C4-2B (cell line): ENCODE results near the gene HOXC6.

Source experiments
- H3K27ac ChIP-seq: fragments of 450-650 bp; 2 replicates; pipeline ENCODE4 v1.5.1; 2017
- ZFX ChIP-seq: fragments of 450-650 bp; IDR thresholded peaks from 2 replicates; pipeline ENCODE4 v1.6.1; 2017
- TF ChIP-seq, protein P1 (sequence below): fragments of 450-650 bp; conservative IDR thresholded peaks from 2 replicates; pipeline ENCODE4 v1.5.1; 2017; ENCODE audit warnings: mild to moderate bottlenecking

The HOXC6 gene

DNA sequence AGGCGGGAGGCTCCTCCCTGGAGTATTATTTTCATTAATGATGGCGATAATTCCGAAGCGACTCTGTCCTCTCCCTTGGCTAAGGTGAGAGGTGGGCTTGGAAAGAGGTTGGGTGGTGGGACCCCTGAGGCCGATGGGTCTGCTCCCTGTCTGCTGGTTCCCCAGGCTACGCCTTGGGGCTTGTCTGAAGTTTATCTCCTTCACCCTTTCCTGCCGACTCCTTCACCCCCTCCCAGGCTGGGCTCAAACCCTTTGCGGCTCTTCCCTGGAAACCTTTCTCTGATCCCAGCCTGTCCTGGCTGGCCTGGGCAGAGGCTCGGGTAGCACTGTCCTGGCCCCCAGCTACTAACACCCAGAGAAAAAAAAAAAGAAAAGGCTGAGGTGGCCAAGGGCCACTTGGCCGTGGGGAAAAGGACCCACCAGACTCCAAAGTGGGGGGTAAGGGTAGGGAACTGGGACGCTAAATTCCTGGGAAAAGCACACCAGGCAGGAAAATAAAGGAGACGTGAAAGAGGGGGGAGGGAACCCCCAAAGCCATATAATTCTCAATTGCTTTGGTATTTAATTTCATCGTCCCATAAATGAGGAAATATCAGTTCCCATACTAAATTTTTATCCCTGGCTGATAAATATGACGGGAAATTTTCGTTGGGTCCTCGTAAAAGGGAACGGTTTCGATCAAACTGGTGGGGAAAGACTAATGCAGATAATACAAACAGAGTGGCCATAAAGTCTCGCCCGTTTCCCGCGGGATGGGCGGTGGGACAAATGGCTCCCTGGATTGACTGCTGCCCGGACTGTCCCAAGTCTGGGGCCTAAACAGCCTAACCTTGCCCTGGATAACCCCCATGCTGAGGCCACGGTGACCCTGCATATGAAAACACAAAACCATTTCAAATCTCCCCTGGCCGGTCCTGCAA lies 45.3 kb upstream of the HOXC6 start:
- no peak overlapping the region; the same call in 1 of the 2 replicates for H3K27ac ChIP-seq
- TF ChIP-seq, protein P1, sequence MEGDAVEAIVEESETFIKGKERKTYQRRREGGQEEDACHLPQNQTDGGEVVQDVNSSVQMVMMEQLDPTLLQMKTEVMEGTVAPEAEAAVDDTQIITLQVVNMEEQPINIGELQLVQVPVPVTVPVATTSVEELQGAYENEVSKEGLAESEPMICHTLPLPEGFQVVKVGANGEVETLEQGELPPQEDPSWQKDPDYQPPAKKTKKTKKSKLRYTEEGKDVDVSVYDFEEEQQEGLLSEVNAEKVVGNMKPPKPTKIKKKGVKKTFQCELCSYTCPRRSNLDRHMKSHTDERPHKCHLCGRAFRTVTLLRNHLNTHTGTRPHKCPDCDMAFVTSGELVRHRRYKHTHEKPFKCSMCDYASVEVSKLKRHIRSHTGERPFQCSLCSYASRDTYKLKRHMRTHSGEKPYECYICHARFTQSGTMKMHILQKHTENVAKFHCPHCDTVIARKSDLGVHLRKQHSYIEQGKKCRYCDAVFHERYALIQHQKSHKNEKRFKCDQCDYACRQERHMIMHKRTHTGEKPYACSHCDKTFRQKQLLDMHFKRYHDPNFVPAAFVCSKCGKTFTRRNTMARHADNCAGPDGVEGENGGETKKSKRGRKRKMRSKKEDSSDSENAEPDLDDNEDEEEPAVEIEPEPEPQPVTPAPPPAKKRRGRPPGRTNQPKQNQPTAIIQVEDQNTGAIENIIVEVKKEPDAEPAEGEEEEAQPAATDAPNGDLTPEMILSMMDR, result no peak
- TF ChIP-seq ZFX, result no peak

DNA sequence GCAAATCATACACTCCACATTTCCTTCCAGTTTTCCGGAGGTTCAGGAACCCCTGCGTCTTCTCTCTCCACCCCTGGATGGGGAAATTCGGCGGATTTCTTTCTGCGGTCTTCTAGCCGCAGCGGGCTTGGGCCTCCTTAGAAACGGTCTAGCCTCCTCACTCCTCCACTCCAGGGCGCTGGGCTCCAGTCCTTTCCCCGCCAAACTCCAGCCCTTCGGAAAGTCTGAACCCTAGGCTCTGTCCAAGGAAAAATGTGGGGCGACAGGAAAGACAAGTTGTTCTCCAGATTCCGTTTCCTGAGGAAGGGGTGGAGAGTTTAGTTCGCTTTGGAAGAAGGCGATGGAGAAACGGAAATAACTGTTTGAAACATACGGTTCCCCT lies 44.7 kb upstream of the HOXC6 start:
- no peak overlapping the region; the same call in 1 of the 2 replicates for H3K27ac ChIP-seq
- TF ChIP-seq, protein P1, result no peak
- TF ChIP-seq ZFX, result no peak

DNA sequence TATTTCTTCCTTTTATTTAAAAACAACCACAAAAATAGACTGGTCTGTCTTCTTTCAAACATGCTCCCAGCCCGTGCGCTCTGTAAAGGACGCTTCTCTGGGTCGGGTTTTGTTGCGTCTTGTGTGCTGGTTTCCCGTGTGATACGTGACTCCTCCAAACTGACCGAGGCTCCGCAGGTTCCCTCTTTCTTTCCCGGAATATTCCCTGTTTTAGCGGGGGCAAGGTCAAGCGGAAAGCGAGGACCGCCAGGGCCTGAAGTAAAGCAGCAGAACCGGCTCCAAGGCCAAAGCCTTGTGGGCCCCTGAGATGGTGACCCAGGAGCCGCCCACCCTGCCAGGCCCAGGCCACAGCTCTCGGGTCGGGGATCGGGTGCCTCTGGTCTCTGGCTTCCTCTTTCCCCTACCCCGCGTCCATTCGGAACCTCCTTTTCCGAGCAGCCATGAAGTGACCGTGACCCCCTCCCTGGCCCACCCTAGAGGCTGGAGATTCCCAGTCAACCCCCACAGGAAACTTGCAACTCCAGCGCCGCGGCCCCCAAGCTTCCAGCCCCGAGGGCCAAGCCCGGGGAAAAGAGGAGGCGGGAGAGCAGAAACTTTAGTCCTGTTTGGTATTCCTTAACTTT lies 44.2 kb upstream of the HOXC6 start:
- no peak for TF ChIP-seq ZFX
- TF ChIP-seq, protein P1, result no peak
- no peak overlapping the region; the same call in 1 of the 2 replicates for H3K27ac ChIP-seq

DNA sequence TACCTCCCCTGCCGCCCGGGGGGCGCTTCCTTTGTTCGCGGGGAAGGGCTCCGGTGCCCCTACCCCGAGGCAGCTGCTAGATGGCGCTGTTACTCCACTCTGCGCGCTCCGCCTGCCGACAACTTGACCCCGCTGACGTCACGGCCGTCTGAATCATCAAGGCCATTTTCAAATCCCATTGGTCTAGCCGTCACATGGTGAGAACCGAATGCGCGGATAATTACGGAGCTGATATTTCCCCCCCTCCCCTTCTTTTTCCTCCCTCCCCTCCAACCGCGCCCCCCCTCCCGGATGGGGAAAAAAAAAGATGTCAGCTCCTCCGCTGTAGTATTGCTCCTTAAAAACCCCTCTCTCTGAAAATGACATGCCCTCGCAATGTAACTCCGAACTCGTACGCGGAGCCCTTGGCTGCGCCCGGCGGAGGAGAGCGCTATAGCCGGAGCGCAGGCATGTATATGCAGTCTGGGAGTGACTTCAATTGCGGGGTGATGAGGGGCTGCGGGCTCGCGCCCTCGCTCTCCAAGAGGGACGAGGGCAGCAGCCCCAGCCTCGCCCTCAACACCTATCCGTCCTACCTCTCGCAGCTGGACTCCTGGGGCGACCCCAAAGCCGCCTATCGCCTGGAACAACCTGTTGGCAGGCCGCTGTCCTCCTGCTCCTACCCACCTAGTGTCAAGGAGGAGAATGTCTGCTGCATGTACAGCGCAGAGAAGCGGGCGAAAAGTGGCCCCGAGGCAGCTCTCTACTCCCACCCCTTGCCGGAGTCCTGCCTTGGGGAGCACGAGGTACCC lies 43.1 kb upstream of the HOXC6 start, which contains the start of gene HOXC10:
TSS of gene HOXC10 (plus strand) at position 246 of the 791 bp plus-strand sequence. CDS start at position 360, 114 bp downstream.
- TF ChIP-seq, protein P1, result no peak; the same call in 1 of the 2 replicates
- TF ChIP-seq ZFX, result no peak
- no peak within 1 kb of the TSS; the same call in 1 of the 2 replicates for H3K27ac ChIP-seq

DNA sequence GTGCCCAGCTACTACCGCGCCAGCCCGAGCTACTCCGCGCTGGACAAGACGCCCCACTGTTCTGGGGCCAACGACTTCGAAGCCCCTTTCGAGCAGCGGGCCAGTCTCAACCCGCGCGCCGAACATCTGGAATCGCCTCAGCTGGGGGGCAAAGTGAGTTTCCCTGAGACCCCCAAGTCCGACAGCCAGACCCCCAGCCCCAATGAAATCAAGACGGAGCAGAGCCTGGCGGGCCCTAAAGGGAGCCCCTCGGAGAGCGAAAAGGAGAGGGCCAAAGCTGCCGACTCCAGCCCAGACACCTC lies 42.6 kb upstream of the HOXC6 start:
- TF ChIP-seq, protein P1, result no peak
- TF ChIP-seq ZFX, result no peak
- no peak overlapping the region for H3K27ac ChIP-seq

DNA sequence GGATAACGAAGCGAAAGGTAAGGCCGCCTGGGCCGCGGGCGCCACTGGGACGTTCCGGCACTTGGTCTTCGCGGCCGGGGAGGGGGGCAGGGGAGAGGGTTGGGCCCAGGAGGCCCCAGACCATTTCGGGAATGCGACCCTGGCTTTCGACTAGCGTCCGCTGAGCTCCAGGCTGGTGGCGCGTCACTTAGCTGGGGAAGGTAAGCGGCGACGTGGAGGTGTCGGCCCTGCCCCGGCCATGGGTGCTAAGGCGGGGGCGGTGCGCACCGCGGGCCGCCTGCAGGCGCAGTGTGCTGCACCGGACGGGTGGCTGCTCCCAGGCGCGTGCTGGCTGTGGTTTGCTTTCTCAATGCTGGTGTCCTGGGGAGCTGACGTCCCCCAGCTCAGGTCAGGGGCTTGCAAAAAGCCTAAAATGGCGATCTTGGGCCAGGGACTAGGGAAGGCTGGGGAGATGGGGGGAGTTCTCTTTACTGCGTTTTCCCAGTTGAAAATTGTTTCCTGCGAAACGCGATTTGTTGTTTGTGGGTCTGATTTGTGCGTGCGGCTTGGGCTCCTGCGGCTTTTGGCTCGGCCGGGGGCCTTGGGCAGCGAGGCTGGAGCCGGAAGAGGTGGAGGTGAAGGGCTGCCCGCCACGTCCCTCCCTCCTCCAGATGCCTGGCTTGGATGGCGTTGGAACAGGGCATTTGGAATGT lies 42.1 kb upstream of the HOXC6 start:
- TF ChIP-seq, protein P1, result no peak
- no peak for TF ChIP-seq ZFX
- H3K27ac ChIP-seq, result no peak overlapping the region
